Ectodermal cell (in vitro differentiated cells): ENCODE data around the gene KSR1.
"Not testable (repeated sequence)": the region's sequence is repeated elsewhere in the genome, so short reads cannot be mapped to it uniquely, and the experiment has no call there.

Source experiments
- H3K27ac ChIP-seq: 2 replicates; pipeline ENCODE4 v1.7.0; 2013; ENCODE audit warnings: mild to moderate bottlenecking, low read depth, low read length; ENCODE audit not compliant: insufficient read depth, poor library complexity, severe bottlenecking
- H3K27me3 ChIP-seq: 2 replicates; pipeline ENCODE4 v1.7.0; 2013; ENCODE audit warnings: mild to moderate bottlenecking, low read length; ENCODE audit not compliant: insufficient read depth, control insufficient read depth, poor library complexity, severe bottlenecking
- H3K36me3 ChIP-seq: one replicate; pipeline ENCODE4 v1.7.0; 2013; ENCODE audit warnings: low read length; ENCODE audit not compliant: control insufficient read depth, insufficient read depth
- H3K4me1 ChIP-seq: one replicate; pipeline ENCODE4 v1.7.0; 2013; ENCODE audit warnings: low read length; ENCODE audit not compliant: control insufficient read depth, insufficient read depth
- H3K4me3 ChIP-seq: 2 replicates; pipeline ENCODE4 v1.7.0; 2013; ENCODE audit warnings: low read depth, low read length, control low read depth; ENCODE audit not compliant: insufficient read depth
- H3K9me3 ChIP-seq: 2 replicates; pipeline ENCODE4 v1.7.0; 2013; ENCODE audit warnings: mild to moderate bottlenecking, low read length, moderate library complexity; ENCODE audit not compliant: control insufficient read depth
- WGBS, 2 experiments: methylation state at CpG; one replicate each; pipeline ENCODE4 v1.1.7; 2013; ENCODE audit warnings: missing lambda C conversion rate in 2 of 2; 5-methylcytosine and 5-hydroxymethylcytosine counted together

KSR1 gene

DNA sequence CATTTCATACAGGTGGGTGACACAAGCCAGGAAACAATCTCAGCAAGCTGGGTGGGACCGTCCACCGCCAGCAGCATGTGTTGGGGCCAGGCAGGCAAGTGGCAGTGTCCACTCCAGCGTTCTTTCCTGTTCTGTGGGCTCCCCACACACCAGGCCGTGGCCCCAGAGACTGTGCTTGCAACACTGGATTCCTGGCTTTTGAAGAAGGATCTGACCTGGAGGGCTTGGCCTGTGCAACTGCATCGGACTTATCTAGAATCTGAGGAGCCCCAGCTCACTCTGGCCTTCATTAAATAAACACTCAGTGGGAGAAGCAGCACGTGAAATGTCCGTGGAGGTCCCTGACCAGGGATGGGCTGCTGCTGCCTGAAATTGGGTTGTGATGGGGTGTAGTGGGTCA lies 3.2 kb downstream of the KSR1 start:
- Histone ChIP-seq H3K27ac (no peak overlapping the region), H3K4me1 (peaks cover 21% of the 10 kb centered on the region), H3K27me3 (peaks cover 23% of the 10 kb centered on the region), H3K4me3 (no peak overlapping the region), H3K9me3 (no peaks in the 10 kb centered on the region), H3K36me3 (no peaks in the 10 kb centered on the region)
- 78% methylated on average over 7 of the region's 7 CpGs for WGBS, 2 experiments

DNA sequence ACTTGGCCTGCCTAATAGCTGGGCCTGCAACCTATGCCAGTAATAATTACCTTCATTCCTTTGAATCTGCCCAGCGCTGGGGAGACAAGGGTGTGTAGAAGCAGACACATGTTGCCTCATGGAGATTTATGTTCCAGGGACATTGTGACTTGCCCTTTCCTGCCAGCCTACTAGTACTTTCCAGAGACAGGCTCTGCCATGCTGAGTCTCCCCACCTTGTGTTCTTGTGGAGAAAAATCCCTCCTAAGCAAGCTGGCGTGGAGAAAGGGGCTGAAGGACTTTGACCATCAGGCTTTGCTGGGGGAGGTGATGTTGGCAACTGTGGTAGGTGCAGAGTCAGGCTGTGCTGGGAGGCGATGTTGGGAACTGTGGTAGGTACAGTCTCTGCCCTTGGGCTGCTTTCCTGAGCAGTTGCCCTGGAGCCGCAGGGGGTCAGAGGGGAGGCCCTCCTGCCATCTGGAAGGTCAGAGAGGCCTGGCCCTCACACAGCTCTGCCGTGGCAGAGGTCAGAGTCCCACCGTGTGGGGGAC lies 4.0 kb downstream of the KSR1 start:
- Histone ChIP-seq H3K4me1 (peaks cover 21% of the 10 kb centered on the region), H3K27me3 (peaks cover 19% of the 10 kb centered on the region), H3K4me3 (no peak overlapping the region), H3K27ac (no peak overlapping the region), H3K9me3 (no peaks in the 10 kb centered on the region), H3K36me3 (no peaks in the 10 kb centered on the region)
- WGBS, 2 experiments, result 57 to 58% methylated on average over 6 of the region's 6 CpGs

DNA sequence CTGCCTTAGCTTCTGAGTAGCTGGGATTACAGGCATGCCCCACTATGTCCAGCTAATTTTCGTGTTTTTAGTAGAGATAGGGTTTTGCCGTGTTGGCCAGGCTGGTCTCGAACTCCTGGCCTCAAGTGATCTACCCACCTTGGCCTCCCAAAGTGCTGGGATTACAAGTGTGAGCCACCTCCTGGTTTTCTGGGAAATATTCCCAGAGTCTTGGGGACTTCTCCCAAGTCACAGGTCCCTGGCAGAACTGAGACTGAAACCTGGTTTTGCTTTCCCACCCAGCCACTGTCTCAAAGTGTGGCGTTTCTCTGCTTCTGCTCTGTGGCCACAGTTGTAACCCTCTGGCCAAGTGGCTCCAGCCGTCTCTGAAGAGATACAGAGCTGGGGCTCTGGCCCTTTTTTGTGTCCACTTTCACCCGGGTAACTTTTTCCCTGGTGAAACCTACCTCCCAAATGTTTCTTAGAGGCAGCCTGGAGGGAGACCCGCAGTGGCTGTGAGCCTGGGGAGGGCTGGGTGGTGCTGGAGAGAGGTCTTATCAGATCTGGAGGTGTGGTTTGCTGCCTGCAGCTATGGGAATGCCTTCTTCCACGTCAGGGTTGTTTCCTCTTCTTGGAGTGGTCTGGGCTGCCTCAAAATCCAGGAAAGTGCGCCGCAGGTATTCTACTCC lies 5.1 kb downstream of the KSR1 start:
- peaks cover 14% of the 10 kb centered on the region for H3K27me3 ChIP-seq
- H3K9me3 ChIP-seq, result no peaks in the 10 kb centered on the region
- no peaks in the 10 kb centered on the region for H3K36me3 ChIP-seq
- H3K4me3 ChIP-seq, result no peak overlapping the region
- H3K27ac ChIP-seq, result no peak overlapping the region
- peaks cover 21% of the 10 kb centered on the region for H3K4me1 ChIP-seq
- 86 to 91% methylated on average over 10 of the region's 10 CpGs for WGBS, 2 experiments

- Histone ChIP-seq H3K4me1 (peaks cover 21% of the 10 kb centered on the region), H3K4me3 (no peak overlapping the region), H3K27ac (no peak overlapping the region), H3K9me3 (no peaks in the 10 kb centered on the region), H3K27me3 (peaks cover 10% of the 10 kb centered on the region), H3K36me3 (no peaks in the 10 kb centered on the region)
- WGBS, 2 experiments, result 94 to 95% methylated on average over 6 of the region's 6 CpGs
Measured at GRCh38 chr17:27462149-27462548, 5.9 kb downstream of the KSR1 start.

DNA sequence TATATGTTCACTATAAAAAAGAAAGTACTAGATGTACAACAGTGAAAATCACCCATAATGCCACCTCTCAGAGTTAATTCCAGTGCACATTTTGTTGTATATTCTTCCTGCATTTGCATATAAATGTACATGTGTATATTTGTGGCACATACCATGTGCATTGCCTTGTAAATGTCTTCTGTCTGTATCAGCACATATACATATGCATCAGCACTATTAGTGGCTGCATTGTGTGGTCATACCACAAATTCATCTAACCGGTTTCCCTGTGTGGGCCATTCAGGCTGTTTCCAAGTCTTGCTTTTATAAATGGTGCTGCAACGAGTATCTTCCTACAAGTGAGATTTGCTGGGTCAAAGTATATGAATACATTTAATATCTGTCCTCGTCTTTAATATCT lies 6.5 kb downstream of the KSR1 start:
- Histone ChIP-seq H3K36me3 (no peaks in the 10 kb centered on the region), H3K4me3 (no peak overlapping the region), H3K27me3 (peaks cover 4% of the 10 kb centered on the region), H3K9me3 (no peaks in the 10 kb centered on the region), H3K4me1 (peaks cover 17% of the 10 kb centered on the region), H3K27ac (no peak overlapping the region)
- 87 to 89% methylated on average over 2 to 3 of the region's 3 CpGs for WGBS, 2 experiments

- H3K27ac ChIP-seq, result no peak overlapping the region
- no peaks in the 10 kb centered on the region for H3K9me3 ChIP-seq
- H3K27me3 ChIP-seq, result no peaks in the 10 kb centered on the region
- H3K4me1 ChIP-seq, result peaks cover 11% of the 10 kb centered on the region
- 93 to 94% methylated on average over 4 of the region's 4 CpGs for WGBS, 2 experiments
- H3K36me3 ChIP-seq, result no peaks in the 10 kb centered on the region
- no peak overlapping the region for H3K4me3 ChIP-seq
Measured at GRCh38 chr17:27463235-27463677, 7.0 kb downstream of the KSR1 start.

DNA sequence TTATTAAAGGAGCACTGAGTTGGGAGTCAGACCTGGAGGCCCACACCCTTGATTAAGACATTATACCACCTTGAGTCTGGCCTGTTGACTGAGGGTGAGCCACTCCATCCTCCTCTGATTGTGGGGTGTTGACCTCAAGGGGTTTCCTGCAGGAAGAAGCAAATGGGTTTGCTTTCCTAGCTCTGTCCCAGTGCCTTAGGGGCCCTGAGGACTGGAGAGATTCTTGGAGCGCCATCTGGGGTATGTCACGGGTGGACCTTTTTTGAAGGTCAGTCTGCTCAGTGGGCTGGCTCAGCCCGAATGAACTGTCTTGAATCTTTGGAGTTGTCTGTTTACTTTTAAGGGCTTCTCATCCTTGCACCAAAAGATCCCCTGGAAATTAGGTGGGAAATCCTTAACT lies 7.8 kb downstream of the KSR1 start:
- 91% methylated on average over 3 of the region's 3 CpGs for WGBS, 2 experiments

GRCh38 chr17:27464431-27464830 lies 8.2 kb downstream of the KSR1 start:
- Histone ChIP-seq H3K27ac (no peak overlapping the region), H3K36me3 (no peaks in the 10 kb centered on the region), H3K4me3 (no peak overlapping the region), H3K9me3 (no peaks in the 10 kb centered on the region), H3K4me1 (peaks cover 5% of the 10 kb centered on the region), H3K27me3 (no peaks in the 10 kb centered on the region)
- WGBS, 2 experiments, result 81 to 89% methylated on average over 1 of the region's 1 CpG

More for the DNA sequence above, 7.8 kb downstream of the KSR1 start:
- H3K27me3 ChIP-seq, H3K4me1 ChIP-seq, H3K27ac ChIP-seq, H3K9me3 ChIP-seq, H3K36me3 ChIP-seq, H3K4me3 ChIP-seq: not testable (repeated sequence)

GRCh38 chr17:27465875-27466274 lies 9.6 kb downstream of the KSR1 start:
- H3K36me3 ChIP-seq, H3K4me3 ChIP-seq, H3K9me3 ChIP-seq, H3K27me3 ChIP-seq, H3K4me1 ChIP-seq, H3K27ac ChIP-seq: not testable (repeated sequence)
- 83 to 93% methylated on average over 2 of the region's 2 CpGs for WGBS, 2 experiments

DNA sequence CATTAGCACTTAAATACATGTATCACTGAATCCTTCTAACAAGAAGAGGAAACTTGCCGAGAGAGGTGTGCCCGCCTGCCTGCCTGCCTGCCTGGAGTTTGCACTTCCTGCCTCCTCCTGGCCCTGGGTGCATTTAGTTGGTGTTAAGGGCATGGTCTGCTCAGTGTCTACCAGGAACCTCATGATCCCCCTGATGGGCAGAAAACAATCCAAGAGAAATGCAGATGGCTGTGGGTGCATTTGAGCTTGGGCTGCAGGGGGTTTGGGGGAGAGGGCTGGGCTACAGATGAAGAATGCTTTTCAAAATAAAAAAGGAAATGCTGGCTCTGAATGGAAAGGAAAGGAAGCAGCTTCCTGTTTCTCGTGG lies 10.1 kb downstream of the KSR1 start:
- H3K27me3 ChIP-seq, result no peaks in the 10 kb centered on the region
- no peak overlapping the region for H3K27ac ChIP-seq
- H3K9me3 ChIP-seq, result no peaks in the 10 kb centered on the region
- H3K4me1 ChIP-seq, result no peaks in the 10 kb centered on the region
- H3K4me3 ChIP-seq, result no peak overlapping the region
- 51 to 71% methylated on average over 3 of the region's 3 CpGs for WGBS, 2 experiments
- no peaks in the 10 kb centered on the region for H3K36me3 ChIP-seq
